DND-41 (cell line): Measurements from ENCODE around the gene GPR18.

Experiments used
- EZH2 ChIP-seq: IDR thresholded peaks from 3 replicates; pipeline ENCODE4 v1.6.1; 2012; ENCODE audit warnings: borderline replicate concordance, low read depth, mild to moderate bottlenecking, moderate library complexity, low read length, inconsistent platforms; ENCODE audit not compliant: severe bottlenecking
- TF ChIP-seq, protein P1 (sequence below): IDR thresholded peaks from 2 replicates; pipeline ENCODE4 v1.5.1; 2012; ENCODE audit warnings: borderline replicate concordance, low read length, moderate library complexity, mild to moderate bottlenecking; ENCODE audit not compliant: poor library complexity, severe bottlenecking; ENCODE audit errors: extremely low read depth

DNA sequence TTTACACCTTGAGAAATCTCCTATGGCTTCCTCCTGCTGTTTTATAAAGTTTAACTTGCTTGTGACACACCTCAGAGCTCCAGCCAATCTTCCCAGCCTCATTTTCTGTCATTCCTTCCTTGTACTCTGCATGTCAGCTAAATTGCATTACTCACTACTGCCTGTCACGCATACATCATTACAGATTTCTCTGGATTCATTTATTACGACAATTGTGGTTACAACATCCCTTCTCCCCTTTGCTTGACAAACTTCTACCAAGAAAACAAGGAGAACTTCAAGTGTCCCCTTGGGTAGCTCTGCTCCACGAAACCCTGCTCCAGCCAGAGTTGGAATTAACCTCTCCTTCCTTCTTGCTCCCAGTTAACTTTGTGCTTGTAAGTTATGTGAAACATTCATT is 22.0 kb upstream of the GPR18 start:
- TF ChIP-seq, protein P1, sequence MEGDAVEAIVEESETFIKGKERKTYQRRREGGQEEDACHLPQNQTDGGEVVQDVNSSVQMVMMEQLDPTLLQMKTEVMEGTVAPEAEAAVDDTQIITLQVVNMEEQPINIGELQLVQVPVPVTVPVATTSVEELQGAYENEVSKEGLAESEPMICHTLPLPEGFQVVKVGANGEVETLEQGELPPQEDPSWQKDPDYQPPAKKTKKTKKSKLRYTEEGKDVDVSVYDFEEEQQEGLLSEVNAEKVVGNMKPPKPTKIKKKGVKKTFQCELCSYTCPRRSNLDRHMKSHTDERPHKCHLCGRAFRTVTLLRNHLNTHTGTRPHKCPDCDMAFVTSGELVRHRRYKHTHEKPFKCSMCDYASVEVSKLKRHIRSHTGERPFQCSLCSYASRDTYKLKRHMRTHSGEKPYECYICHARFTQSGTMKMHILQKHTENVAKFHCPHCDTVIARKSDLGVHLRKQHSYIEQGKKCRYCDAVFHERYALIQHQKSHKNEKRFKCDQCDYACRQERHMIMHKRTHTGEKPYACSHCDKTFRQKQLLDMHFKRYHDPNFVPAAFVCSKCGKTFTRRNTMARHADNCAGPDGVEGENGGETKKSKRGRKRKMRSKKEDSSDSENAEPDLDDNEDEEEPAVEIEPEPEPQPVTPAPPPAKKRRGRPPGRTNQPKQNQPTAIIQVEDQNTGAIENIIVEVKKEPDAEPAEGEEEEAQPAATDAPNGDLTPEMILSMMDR = no peak
- no peak for TF ChIP-seq EZH2
